OCI-LY1 (cell line): ENCODE measurements around the gene FEZ2.

Experiments used
- H2AFZ ChIP-seq: fragments of 200-600 bp; sonication (generic), shearing (Covaris generic); 2 replicates; pipeline ENCODE4 v1.6.0; 2014; ENCODE audit warnings: antibody characterized with exemption, mild to moderate bottlenecking, low read length
- H3F3A ChIP-seq: fragments of 200-600 bp; sonication (generic), shearing (Covaris generic); 2 replicates; pipeline ENCODE4 v1.6.0; 2014; ENCODE audit warnings: mild to moderate bottlenecking, antibody characterized with exemption, low read length, moderate library complexity; ENCODE audit not compliant: insufficient read depth
- H3K27ac ChIP-seq: fragments of 200-600 bp; sonication (generic); 2 replicates; pipeline ENCODE4 v1.5.1; 2014; ENCODE audit warnings: low read length, mixed run types, mild to moderate bottlenecking, low read depth; ENCODE audit not compliant: poor library complexity, severe bottlenecking
- H3K27me3 ChIP-seq: fragments of 200-600 bp; sonication (generic); 2 replicates; pipeline ENCODE4 v1.6.0; 2014; ENCODE audit warnings: antibody characterized with exemption, mild to moderate bottlenecking, low read length, moderate library complexity; ENCODE audit not compliant: insufficient read depth
- H3K36me3 ChIP-seq: fragments of 200-600 bp; sonication (generic); 2 replicates; pipeline ENCODE4 v1.6.1; 2014; ENCODE audit warnings: mild to moderate bottlenecking, antibody characterized with exemption, low read length, moderate library complexity, mixed read lengths; ENCODE audit not compliant: insufficient read depth
- H3K4me1 ChIP-seq: fragments of 200-600 bp; sonication (generic); 2 replicates; pipeline ENCODE4 v1.5.1; 2014; ENCODE audit warnings: mild to moderate bottlenecking, low read length, moderate library complexity; ENCODE audit not compliant: insufficient read depth, severe bottlenecking
- H3K4me2 ChIP-seq: fragments of 200-600 bp; sonication (generic), shearing (Covaris generic); 2 replicates; pipeline ENCODE4 v1.6.1; 2014; ENCODE audit warnings: low read length
- H3K4me3 ChIP-seq: fragments of 200-600 bp; sonication (generic); 2 replicates; pipeline ENCODE4 v1.5.1; 2014; ENCODE audit warnings: low read length, low read depth, mild to moderate bottlenecking, mixed read lengths; ENCODE audit not compliant: poor library complexity, severe bottlenecking
- H3K79me2 ChIP-seq: fragments of 200-600 bp; shearing (Covaris generic); 2 replicates; pipeline ENCODE4 v1.6.1; 2016; ENCODE audit warnings: mixed run types, low read length, mixed read lengths; ENCODE audit not compliant: insufficient read depth
- H3K9ac ChIP-seq: fragments of 200-600 bp; sonication (generic), shearing (Covaris generic); 2 replicates; pipeline ENCODE4 v1.6.1; 2014; ENCODE audit warnings: mild to moderate bottlenecking, low read length, mixed read lengths
- H3K9me2 ChIP-seq: fragments of 200-600 bp; sonication (generic), shearing (Covaris generic); 2 replicates; pipeline ENCODE4 v1.6.1; 2014; ENCODE audit warnings: low read depth, mild to moderate bottlenecking, low read length, mixed read lengths
- H3K9me3 ChIP-seq: fragments of 200-600 bp; shearing (Covaris generic); 2 replicates; pipeline ENCODE4 v1.6.1; 2014; ENCODE audit warnings: low read length, mixed read lengths
- H4K20me1 ChIP-seq: fragments of 200-600 bp; sonication (generic), shearing (Covaris generic); 2 replicates; pipeline ENCODE4 v1.6.0; 2016; ENCODE audit warnings: mild to moderate bottlenecking, low read length; ENCODE audit not compliant: insufficient read depth
- CTCF ChIP-seq: fragments of 200-600 bp; sonication (generic), shearing (Covaris generic); IDR thresholded peaks from 2 replicates; pipeline ENCODE4 v1.5.1; 2017; ENCODE audit warnings: mild to moderate bottlenecking, antibody characterized with exemption, low read length, moderate library complexity, mixed read lengths
- EZH2 ChIP-seq: fragments of 200-600 bp; sonication (generic), shearing (Covaris generic); IDR thresholded peaks from 2 replicates; pipeline ENCODE4 v1.8.0; 2017; ENCODE audit warnings: borderline replicate concordance, mixed run types, mild to moderate bottlenecking, antibody characterized with exemption, low read length, moderate library complexity, mixed read lengths

FEZ2 gene

GRCh38 chr2:36541891-36542595 is 55.9 kb downstream of the FEZ2 start:
- no peak overlapping the region for H3K27ac ChIP-seq
- H3K4me3 ChIP-seq: no peak overlapping the region
- no peaks in the 10 kb centered on the region for H3F3A ChIP-seq

GRCh38 chr2:36540986-36541754 is 56.8 kb downstream of the FEZ2 start:
- H3K9ac ChIP-seq: no peak overlapping the region
- H3K79me2 ChIP-seq: no peaks in the 10 kb centered on the region
- no peaks in the 10 kb centered on the region for H3K9me3 ChIP-seq
- H3F3A ChIP-seq: no peaks in the 10 kb centered on the region
- no peaks in the 10 kb centered on the region for H4K20me1 ChIP-seq
- no peak overlapping the region for H3K4me2 ChIP-seq
- no peaks in the 10 kb centered on the region for H3K4me1 ChIP-seq
- H2AFZ ChIP-seq: no peak overlapping the region
- H3K36me3 ChIP-seq: no peaks in the 10 kb centered on the region
- no peaks in the 10 kb centered on the region for H3K9me2 ChIP-seq
- H3K27ac ChIP-seq: no peak overlapping the region
- TF ChIP-seq EZH2: no peak
- no peak for TF ChIP-seq CTCF
- no peak overlapping the region for H3K4me3 ChIP-seq
- H3K27me3 ChIP-seq: no peaks in the 10 kb centered on the region

More at GRCh38 chr2:36541891-36542595, 55.9 kb downstream of the FEZ2 start:
- Histone ChIP-seq H4K20me1 (no peaks in the 10 kb centered on the region), H3K9me3 (no peaks in the 10 kb centered on the region), H3K9me2 (no peaks in the 10 kb centered on the region), H3K79me2 (no peaks in the 10 kb centered on the region), H2AFZ (no peak overlapping the region), H3K27me3 (no peaks in the 10 kb centered on the region), H3K4me1 (no peaks in the 10 kb centered on the region), H3K36me3 (no peaks in the 10 kb centered on the region), H3K9ac (no peak overlapping the region), H3K4me2 (no peak overlapping the region)
- TF ChIP-seq CTCF: no peak
- no peak for TF ChIP-seq EZH2

GRCh38 chr2:36539631-36540030 is 58.3 kb downstream of the FEZ2 start:
- TF ChIP-seq CTCF (no peak), EZH2 (no peak)
- no peaks in the 10 kb centered on the region for H3F3A ChIP-seq

More at GRCh38 chr2:36539631-36540030, 58.3 kb downstream of the FEZ2 start:
- Histone ChIP-seq H3K79me2 (no peaks in the 10 kb centered on the region), H3K27ac (no peak overlapping the region), H3K27me3 (no peaks in the 10 kb centered on the region), H3K4me3 (no peak overlapping the region), H2AFZ (no peak overlapping the region), H3K4me2 (no peak overlapping the region), H3K36me3 (no peaks in the 10 kb centered on the region), H4K20me1 (no peaks in the 10 kb centered on the region), H3K9me2 (no peaks in the 10 kb centered on the region), H3K9me3 (no peaks in the 10 kb centered on the region), H3K4me1 (no peaks in the 10 kb centered on the region), H3K9ac (no peak overlapping the region)
